T-helper 2 cell treated with Interferon-gamma antibody and Interleukin-4, amounts not matched to agents 100 ng/mL and 5 ng/mL, for 36 hours (primary cell): Measurements from ENCODE around the gene PDLIM1. TPM values are rescaled to one million over a fixed set of nuclear protein-coding genes. Genes with fewer than 3 reads are reported as not detected.

ENCODE experiments used
- intact Hi-C: fragments of 100-400 bp; cut with micrococcal nuclease; formaldehyde crosslinking; loops from one replicate; pipeline ENCODE4 v1.15.1; 2023
- total RNA-seq: library from RNA; stranded (reverse); gene quantifications from 2 replicates; pipeline ENCODE4 v1.2.3, GENCODE V29; 2022

Gene PDLIM1
- total RNA-seq, 1 donor from 2014 or later = 42.4 TPM

DNA sequence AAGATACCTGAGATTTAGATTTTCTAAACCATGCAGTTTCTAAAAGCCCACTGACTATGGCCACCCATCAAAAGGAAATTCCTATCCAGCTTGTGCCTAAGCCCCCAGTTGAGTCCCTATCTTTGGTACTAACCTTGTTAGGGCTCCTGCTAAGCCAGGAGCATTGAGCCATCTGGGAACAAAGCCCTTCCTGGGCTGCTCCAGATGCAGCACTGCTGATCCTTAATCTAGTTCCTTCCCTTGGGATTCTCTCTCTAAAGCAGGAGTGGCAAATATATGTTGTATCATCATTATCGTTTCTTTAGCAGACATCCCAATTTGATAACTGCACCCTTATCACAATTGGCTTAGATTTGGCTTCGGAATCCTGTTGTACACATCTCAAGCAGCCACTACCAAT, 24.7 kb upstream of the PDLIM1 start:
- intact Hi-C loops = no loop called here

GRCh38 chr10:95314192-95314918, 23.6 kb upstream of the PDLIM1 start:
- intact Hi-C loops = no loop called here

- intact Hi-C loops = no loop called here
Observed at GRCh38 chr10:95312986-95313495, 22.2 kb upstream of the PDLIM1 start.

DNA sequence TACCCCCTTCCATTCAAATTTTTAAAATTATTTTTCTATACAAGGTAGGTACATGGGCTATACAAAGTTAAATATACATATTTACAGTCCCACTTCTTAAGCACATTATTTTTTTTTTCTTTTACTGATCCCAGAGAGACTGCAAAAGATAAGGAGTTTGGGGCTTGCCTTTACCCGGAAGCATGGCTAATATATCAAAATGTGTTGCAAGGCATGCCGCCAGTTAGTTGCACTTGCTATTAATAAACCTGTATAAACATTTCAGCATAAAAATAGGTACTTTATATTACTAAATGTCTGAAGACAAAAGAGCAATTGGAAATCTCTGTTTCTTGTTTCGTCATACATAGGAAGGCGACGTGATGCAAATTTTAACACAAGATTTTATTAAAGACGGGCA, 21.5 kb upstream of the PDLIM1 start:
- intact Hi-C loops = no loop called here

DNA sequence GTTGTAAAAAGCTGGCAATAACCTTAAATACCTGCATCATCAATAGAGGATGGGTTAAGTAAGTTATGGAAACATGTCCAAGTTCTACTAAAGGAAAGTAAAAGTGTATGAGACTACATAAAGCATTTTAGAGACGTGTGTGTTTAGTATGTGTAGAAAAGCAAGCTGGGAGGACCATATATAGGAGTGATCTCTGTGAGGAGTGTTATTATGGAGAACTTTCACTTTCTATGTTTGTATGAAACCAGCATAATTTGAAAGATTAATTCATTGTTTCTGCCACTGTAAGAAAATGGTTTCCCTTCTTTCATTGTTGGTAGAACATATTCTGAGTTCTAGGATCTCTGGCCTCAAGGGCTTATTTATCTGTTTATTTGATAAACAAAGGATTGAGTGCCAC, 19.2 kb upstream of the PDLIM1 start:
- intact Hi-C loops = no loop called here

DNA sequence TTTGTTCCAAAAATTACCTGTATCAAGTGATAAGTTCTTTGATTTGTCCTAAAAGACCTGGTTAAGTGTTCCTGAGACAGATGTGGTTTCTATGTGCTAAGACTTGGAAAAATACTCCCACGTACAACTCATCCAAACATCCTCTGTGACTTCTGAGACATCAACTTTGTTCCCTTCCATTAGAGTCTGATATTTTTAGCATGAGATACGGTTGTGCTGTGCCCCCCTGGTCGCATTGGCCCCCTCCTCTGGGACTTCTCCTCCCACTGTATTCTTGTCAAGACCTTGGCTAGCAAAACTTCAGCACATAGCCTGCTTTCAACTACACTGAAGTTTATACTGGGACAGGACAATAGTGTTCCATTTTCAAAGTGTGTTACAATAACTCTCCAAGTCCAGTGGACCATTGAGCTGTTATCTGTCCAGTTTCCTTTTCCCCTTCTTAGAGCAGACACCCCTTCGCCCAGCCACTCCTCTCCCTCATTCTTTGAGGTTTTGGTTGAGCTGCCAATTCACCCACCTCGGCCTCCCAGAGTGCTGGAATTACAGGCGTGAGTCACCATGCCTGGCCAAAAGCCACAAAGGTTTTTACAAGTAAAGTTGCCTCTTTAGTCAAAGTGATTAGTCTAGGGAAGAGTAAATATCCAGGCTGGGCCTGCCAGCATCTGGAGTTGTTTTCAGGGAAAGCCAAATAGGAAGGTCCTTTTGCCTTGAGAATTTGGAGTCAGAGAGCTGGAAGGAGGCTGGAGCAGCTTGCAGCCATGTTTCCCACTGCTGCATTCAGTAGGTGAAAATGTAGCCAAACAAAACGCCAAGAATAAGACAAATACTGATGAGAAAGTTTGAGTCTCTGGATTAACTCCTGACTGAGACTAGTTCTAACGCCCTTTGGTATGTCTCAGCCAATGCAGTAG, 17.8 kb upstream of the PDLIM1 start:
- intact Hi-C loops = no loop called here

GRCh38 chr10:95306851-95307250, 16.0 kb upstream of the PDLIM1 start:
- intact Hi-C loops = no loop called here

GRCh38 chr10:95306318-95306650, 15.5 kb upstream of the PDLIM1 start:
- intact Hi-C loops = no loop called here

DNA sequence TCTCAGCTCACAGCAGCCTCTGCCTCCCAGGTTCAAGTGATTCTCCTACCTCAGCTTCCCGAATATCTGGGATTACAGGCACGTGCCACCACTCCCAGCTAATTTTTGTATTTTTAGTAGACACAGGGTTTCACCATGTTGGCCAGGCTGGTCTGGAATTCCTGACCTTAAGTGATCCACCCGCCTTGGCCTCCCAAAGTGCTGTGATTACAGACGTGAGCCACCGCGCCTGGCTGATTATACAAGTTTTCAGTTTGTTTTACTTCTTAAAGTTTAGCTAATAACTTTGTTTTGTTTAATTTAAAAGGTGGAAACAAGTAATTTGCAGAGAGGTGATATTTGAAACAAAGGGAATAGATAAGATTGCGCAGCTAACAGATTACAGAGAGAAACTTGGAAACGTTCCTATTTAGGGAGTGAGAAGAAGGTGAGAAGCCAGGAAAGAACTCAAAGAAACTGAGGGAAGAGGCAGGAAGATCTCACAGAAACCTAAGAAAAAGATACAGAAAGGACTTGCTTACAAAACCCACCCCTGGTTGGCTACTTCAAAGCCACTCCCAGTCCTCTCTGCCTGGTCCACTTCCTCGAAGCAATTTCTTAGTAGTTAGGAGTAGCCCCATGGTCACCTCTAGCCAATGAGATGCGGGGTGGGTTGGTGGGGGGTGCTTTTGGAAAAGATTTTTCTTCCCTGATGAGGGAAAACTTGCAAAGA, 15.0 kb upstream of the PDLIM1 start:
- intact Hi-C loops = no loop called here

DNA sequence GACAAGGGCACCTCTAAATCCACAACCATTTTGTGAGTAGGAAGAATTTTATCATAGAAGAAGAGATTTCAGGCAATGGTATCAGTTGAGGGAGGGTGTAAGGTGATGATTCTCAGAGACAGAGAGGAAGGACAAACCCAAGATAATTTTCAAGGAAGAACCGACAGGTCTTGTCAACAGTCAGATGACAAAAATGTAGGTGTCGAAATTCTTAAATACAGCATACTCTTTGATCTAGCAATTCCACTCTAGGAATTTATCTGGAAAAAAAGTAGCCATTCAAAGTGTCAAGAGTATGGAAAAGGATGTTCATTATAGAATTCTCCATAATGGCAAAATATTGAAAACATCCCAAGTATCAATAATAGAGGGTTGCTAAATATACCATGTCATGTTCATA, 14.2 kb upstream of the PDLIM1 start:
- intact Hi-C loops = no loop called here

DNA sequence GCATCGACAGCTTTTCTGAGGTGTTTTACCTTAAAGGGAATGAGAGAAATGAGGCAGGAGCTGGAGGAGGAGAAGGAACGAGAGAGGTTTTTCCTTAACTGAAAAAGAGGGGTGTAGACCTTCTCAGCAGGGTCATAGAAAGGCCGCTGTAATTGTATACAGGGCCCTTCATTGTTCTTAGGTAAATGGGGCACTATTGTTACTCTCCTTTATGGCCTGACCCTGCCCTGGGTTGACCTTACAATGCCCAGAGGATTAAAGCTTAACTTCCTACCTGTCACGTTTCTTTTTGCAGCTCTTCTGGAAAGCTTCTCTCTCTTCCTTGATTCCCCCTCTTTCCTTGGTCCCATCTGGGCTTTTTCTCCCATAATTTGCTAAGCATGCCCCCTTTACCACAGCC, 13.7 kb upstream of the PDLIM1 start:
- intact Hi-C loops = no loop called here

- intact Hi-C loops = no loop called here
Observed at GRCh38 chr10:95303950-95304349, 13.1 kb upstream of the PDLIM1 start.

DNA sequence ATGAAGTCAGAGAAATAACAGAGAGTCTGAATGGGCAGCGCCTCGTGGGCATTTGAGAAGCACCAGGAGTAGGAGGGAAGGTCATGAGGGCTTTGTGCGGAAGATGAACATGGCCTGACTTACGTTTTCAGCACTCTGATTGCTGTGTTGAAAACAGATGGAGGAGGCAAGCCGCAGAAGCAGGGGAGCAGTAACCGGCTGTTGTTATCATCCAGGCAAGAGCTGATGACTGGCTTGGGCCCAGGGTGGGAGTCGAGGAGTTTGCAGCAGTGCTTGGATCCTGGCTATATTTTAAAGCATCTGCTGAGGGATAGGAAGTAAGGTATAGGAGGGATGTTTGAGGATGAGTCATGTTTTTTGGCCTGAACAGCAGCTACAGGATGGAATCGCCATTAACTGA, 12.7 kb upstream of the PDLIM1 start:
- intact Hi-C loops = no loop called here

DNA sequence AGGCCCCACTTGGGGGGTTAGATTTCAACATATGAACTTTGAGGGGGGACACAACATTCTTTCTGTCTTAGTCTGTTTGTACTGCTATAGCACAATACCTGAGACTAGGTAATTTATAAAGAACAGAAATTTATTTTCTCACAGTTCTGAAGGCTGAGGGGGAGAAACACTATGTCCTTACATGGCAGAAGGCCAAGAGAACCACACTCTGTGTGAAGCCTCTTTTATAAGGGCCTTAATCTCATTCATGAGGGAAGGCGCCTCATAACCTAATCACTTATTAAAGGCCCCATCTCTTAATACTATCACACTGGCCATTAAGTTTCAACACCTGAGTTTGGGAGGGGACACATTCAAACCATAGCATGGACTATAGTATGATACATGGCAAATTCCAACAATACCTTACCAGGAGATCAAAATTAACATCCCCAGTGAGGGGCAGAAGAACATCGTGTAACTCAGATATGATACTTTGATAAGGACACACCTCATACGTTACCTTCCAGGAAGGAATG, 9.3 kb upstream of the PDLIM1 start:
- intact Hi-C loops = no loop called here

- intact Hi-C loops = loop anchor here (5.0 kb wide), 1 partner anchor 115 kb away; no protein-coding TSS in a partner anchor
Observed at GRCh38 chr10:95297402-95297801, 6.6 kb upstream of the PDLIM1 start.

DNA sequence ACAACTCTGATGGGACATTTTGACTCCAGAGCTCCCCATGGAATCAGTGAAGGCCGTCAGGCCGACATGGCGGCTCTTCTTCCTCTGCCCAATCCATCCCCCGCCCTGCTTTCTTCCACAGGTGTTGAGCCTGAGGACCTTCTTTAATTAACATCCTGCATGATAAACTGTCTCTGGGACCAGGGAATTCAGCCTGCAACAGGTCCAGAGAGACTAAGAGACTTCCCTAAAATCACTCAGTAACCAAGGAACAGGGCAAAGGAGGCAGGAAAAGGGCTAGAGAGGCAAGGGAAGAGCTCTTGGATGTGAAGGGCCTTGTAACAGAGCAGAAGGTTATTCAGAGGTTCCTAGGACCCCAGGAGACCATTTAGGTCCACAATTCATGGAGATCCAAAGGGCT, 6.0 kb upstream of the PDLIM1 start:
- intact Hi-C loops = loop anchor here (5.0 kb wide), 1 partner anchor 114 kb away; no protein-coding TSS in a partner anchor

GRCh38 chr10:95295031-95295755, 4.4 kb upstream of the PDLIM1 start:
- intact Hi-C loops = loop anchor here (2.0 to 5.0 kb wide), 3 partner anchors 48 to 113 kb away; no protein-coding TSS in a partner anchor

DNA sequence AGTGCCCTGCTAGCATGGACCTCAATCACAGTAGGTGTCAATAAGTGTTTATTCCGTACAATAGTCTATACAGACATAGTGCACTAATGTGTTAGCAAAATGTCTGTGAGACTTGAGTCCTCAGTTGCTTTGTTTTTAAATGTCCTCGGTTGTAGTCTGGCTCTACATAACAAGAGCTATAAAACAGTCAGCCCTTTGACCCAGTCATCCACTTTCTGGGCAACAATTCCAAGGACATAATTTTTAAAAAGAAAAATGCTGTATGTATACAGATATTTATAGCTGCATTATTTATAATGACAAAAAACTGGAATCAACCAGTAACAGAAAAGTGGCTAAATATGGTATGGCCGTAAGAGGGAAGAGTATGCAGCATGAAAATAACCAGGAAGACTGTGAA, 2.8 kb upstream of the PDLIM1 start:
- intact Hi-C loops = loop anchor here (2.0 to 5.0 kb wide), 3 partner anchors 47 to 69 kb away; no protein-coding TSS in a partner anchor

GRCh38 chr10:95291365-95292039, 699 bp upstream of the PDLIM1 start:
- intact Hi-C loops = loop anchor here (2.0 to 5.0 kb wide), 2 partner anchors 71 to 269 kb away; partner anchors contain the start of gene SORBS1

DNA sequence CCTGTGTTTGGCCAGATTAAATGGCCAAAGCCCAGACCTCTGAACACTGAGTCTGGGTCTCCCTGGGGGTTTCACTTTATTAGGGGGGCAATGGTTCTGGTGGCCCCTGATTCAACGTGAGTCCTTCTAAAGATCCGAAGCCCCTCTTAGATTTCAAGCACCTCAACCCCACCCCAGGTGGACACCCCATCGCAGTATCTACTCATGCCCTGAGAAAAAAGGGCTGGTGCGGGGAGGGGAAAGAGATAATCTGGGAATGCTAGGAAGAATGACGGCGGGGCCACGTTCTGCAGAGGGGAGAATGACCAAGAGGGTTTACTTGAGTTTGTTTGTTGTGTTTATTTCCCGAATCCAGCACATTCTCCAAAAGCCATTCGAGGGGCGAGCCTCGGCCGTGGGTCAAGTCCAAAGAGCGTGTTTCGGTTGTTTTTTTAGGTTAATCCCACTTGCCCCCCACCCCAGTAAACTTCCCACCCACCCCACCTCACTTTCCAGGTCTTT, 832 bp downstream of the PDLIM1 start:
- intact Hi-C loops = loop anchor here (2.0 to 5.0 kb wide), 2 partner anchors 72 to 271 kb away; partner anchors contain the start of gene SORBS1
